Measurements from ENCODE around the gene IL18RAP. TPM values are rescaled to one million over a fixed set of nuclear protein-coding genes. Genes with fewer than 3 reads are reported as not detected.

IL18RAP gene
- total and polyA plus RNA-seq, 7 experiments from 2014 or later = 0.30 to 17.1 (median 7.5) TPM; not detected in 3

DNA sequence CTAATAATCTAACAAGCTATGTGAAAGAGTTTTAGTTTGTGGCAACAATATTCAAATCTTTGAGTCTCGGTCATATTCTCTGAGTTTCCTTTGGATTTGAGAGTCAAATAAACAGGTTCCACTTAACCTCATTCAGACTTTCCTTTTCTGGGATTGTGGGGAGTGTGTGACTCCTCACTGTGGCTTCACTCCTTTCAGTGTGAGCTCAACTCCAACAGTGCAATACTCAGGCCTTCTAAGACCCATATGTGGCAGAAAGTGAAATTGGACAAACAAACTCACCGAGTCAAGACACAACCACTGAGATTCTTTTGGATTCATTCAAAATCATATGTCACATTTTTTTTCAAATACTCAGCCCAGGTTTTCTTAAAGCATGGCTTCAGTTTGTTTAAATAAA is 75.5 kb downstream of the IL18RAP start:
- Histone ChIP-seq H3K4me1 (ENCODE audit: control insufficient read depth in 2 of 2, insufficient read depth in 2 of 2, low read length in 2 of 2) (no peaks in the 10 kb centered on the region), H3K27ac (ENCODE audit: low read depth, low read length) (no peak overlapping the region), H3K27me3 (ENCODE audit: control insufficient read depth in 2 of 2, insufficient read depth in 2 of 2, low read length in 2 of 2) (no peaks in the 10 kb centered on the region), H3K36me3 (ENCODE audit: control insufficient read depth in 2 of 3, insufficient read depth in 3 of 3, low read length in 3 of 3) (no peaks in the 10 kb centered on the region), H3K9me3 (ENCODE audit: control insufficient read depth in 2 of 3, low read length in 3 of 3) (no peaks in the 10 kb centered on the region), H3K4me3 (ENCODE audit: low read length) (no peak overlapping the region)
- no peaks in the 10 kb centered on the region for H3K9me3 Mint-ChIP-seq
- H3K4me3 Mint-ChIP-seq = no peak overlapping the region
- ATAC-seq (no peak), DNase-seq (no peak)
- peaks cover 0 to 4% (median 0%) of the 10 kb centered on the region in 5 donors for H3K36me3 Mint-ChIP-seq
- intact Hi-C loops (cut with micrococcal nuclease) = no loop called here
- peaks cover under 1 to 26% (median 12%) of the 10 kb centered on the region in 5 donors for H3K27me3 Mint-ChIP-seq
- H3K27ac Mint-ChIP-seq = no peak overlapping the region
- ChIA-PET CTCF (no interaction called here), POLR2A (no interaction called here)
- peaks cover 0 to 2% (median 0%) of the 10 kb centered on the region in 7 donors for H3K4me1 Mint-ChIP-seq

DNA sequence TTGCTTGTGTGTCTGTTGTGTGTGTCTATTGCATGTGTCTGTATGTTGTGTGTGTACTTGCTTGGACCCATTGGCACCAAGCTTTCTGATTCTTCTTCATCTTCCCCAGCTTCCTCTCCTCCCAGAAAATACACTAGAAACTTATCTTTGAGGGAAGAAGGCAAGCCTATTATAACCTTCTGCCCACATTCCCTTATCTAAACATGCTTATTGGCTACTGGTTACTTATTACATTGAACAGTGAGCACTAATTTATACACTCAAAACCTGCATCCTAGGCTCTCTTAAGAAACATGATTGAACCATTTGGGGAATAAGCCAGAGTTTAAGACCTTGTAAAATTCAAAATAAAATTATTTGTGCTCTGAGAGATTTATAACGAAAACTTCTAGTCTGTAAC is 76.6 kb downstream of the IL18RAP start:
- CTCF ChIA-PET = no interaction called here
- H3K27me3 ChIP-seq (ENCODE audit: control insufficient read depth in 2 of 2, insufficient read depth in 2 of 2, low read length in 2 of 2) = no peaks in the 10 kb centered on the region
- no peak overlapping the region for H3K27ac ChIP-seq (ENCODE audit: low read depth, low read length)
- Mint-ChIP-seq H3K36me3 (no peaks in the 10 kb centered on the region), H3K9me3 (no peaks in the 10 kb centered on the region), H3K4me1 (peaks cover 0 to 2% (median 0%) of the 10 kb centered on the region in 7 donors), H3K27me3 (peaks cover 0 to 28% (median 12%) of the 10 kb centered on the region in 5 donors), H3K27ac (no peak overlapping the region), H3K4me3 (no peak overlapping the region)
- ATAC-seq (no peak), DNase-seq (no peak)
- intact Hi-C loops (cut with micrococcal nuclease) = no loop called here
- no peak overlapping the region for H3K4me3 ChIP-seq (ENCODE audit: low read length)
- POLR2A ChIA-PET = no interaction called here
- H3K9me3 ChIP-seq (ENCODE audit: control insufficient read depth in 2 of 3, low read length in 3 of 3) = no peaks in the 10 kb centered on the region
- H3K4me1 ChIP-seq (ENCODE audit: control insufficient read depth in 2 of 2, insufficient read depth in 2 of 2, low read length in 2 of 2) = no peaks in the 10 kb centered on the region
- no peaks in the 10 kb centered on the region for H3K36me3 ChIP-seq (ENCODE audit: control insufficient read depth in 2 of 3, insufficient read depth in 3 of 3, low read length in 3 of 3)

Small RNAs within 50 kb of the gene (microRNA-seq; reads per million reads assigned to microRNA genes)
- not detected for gene MIR4772 (ENCODE audit: borderline microRNAs expressed)

Other genes with a start within 250 kb of the IL18RAP start
- gene IL1RL2, start 236.1 kb upstream of the IL18RAP start, total RNA-seq = under 1 TPM in 2 of 5 experiments, not detected in 3; 0.15 to 0.21 TPM
- gene IL1RL2, start 236.1 kb upstream of the IL18RAP start, polyA plus RNA-seq = not detected
- gene IL1RL1, start 111.6 kb upstream of the IL18RAP start, total RNA-seq = 1 to 10 TPM in 2 of 5 experiments, under 1 TPM in 1, not detected in 2; 0.48 to 7.9 (median 4.9) TPM
- not detected for gene IL1RL1, start 111.6 kb upstream of the IL18RAP start, polyA plus RNA-seq
- gene IL18R1, start 67.4 kb upstream of the IL18RAP start, total RNA-seq = 10 to 100 TPM in 1 of 5 experiments, 1 to 10 TPM in 4; 2.1 to 52.8 (median 5.3) TPM
- 1 to 10 TPM in 1 of 2 donors, under 1 TPM in 1; 0.77 to 2.0 TPM for gene IL18R1, start 67.4 kb upstream of the IL18RAP start, polyA plus RNA-seq
- gene SLC9A4, start 50.1 kb downstream of the IL18RAP start, total RNA-seq = under 1 TPM; 0.05 to 0.15 (median 0.08) TPM
- not detected for gene SLC9A4, start 50.1 kb downstream of the IL18RAP start, polyA plus RNA-seq
- gene SLC9A2, start 196.4 kb downstream of the IL18RAP start, total RNA-seq = not detected
- under 1 TPM in 1 of 2 donors, not detected in 1; 0.07 TPM for gene SLC9A2, start 196.4 kb downstream of the IL18RAP start, polyA plus RNA-seq

Measured in naive thymus-derived CD4-positive, alpha-beta T cell (primary cell).